HG03108 (cell line): ENCODE results near the gene CERS6.
"Not testable (repeated sequence)": the region's sequence is repeated elsewhere in the genome, so short reads cannot be mapped to it uniquely, and the experiment has no call there.

Experiments used
- ATAC-seq: cut with Tn5 transposase; IDR thresholded peaks from one replicate; pipeline ENCODE4 v1.9.1; 2021; ENCODE audit warnings: moderate library complexity; ENCODE audit not compliant: unreplicated experiment

CERS6 gene

GRCh38 chr2:168633200-168633599 is 177.1 kb downstream of the CERS6 start:
- ATAC-seq: no peak

DNA sequence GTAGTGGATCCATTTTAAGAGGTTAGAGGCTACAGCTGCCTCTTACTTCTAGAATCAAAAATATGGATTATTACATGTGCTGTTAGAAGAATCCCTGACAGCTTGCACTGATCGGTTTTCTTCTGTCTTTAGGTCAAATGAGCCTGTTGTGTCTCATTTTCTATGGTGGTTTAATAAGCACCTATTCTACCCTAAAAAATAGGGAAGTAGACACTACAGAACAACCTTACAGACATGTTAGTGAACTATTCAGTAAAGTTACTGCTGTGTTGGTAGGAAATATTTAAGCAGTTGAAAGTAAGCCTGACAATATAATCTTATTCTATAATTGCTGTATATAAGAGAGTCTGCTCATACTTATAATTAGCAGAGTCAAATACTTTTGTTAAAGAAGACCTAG is 177.8 kb downstream of the CERS6 start:
- ATAC-seq: no peak

DNA sequence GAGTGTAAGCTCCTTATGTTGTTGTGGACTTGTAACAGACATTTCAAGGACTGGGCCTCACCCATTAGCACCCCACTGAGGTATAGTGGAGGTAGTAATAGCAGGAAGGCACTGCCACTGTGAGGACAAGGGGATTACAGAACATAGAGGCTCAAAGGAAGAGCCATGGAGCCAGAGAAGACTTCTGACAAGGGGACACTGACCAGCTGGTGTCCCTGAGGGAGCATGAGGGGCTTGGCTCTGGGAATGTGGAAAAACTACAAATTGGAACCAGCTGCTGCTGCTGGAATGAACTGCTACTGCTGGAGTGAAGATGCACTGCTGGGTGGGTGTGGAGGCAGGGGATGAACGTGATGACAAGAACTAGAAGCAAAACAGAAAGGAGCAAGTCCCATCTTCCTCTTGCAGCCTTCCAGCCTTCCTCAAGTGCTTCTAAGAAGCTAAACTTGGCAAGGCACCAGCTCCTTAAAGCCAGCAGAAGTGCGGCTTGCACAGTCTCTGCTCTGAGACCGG is 179.0 kb downstream of the CERS6 start:
- no peak for ATAC-seq

- ATAC-seq: no peak
Measured at GRCh38 chr2:168639018-168639417, 182.9 kb downstream of the CERS6 start.

- no peak for ATAC-seq
Measured at GRCh38 chr2:168639441-168639898, 183.4 kb downstream of the CERS6 start.

DNA sequence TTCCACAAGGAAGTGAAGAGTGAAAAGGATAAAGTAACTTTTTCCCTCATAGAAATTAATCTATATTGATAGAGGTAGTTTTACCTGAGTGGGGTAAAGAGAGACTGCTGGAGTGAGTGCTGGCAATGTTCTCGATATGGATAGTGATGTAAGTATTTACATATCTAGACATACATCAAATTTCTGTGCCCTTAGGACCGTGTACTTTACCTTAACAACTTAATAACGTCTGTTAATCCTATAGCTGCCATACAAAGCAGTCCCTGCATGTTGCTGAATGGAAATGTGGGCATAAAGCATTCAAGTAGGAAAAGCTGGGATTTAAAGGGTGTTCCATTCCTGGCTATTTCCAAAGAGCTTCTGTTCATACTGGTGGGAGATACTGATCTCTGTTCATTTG is 184.0 kb downstream of the CERS6 start:
- ATAC-seq: no peak

GRCh38 chr2:168641636-168642035 is 185.6 kb downstream of the CERS6 start:
- no peak for ATAC-seq

- no peak for ATAC-seq
Measured at GRCh38 chr2:168642873-168643272, 186.8 kb downstream of the CERS6 start.

GRCh38 chr2:168643979-168644378 is 187.9 kb downstream of the CERS6 start:
- no peak for ATAC-seq

GRCh38 chr2:168645696-168646338 is 189.7 kb downstream of the CERS6 start:
- no peak for ATAC-seq

DNA sequence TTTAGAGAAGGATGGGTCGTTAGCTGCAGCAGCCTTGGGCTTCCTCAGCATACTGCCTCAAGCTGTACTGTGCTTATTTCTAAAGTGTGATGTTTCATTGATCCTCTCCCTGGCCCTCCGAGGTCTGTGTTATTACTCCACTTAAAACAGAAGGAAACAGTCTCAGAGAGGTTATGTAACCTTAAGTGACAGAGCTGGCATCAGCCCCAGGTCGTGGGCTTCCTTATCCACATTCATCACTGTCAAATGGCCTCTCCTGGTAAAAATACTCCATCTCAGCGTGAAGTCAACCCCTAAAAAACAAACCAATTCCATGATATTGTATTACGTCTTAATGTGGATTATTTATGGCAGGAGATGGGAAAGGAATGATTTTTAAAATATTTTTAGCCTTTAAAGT is 193.0 kb downstream of the CERS6 start:
- ATAC-seq: no peak

- ATAC-seq: no peak
Measured at GRCh38 chr2:168649562-168649961, 193.5 kb downstream of the CERS6 start.

- ATAC-seq: no peak
Measured at GRCh38 chr2:168650139-168650538, 194.1 kb downstream of the CERS6 start.

DNA sequence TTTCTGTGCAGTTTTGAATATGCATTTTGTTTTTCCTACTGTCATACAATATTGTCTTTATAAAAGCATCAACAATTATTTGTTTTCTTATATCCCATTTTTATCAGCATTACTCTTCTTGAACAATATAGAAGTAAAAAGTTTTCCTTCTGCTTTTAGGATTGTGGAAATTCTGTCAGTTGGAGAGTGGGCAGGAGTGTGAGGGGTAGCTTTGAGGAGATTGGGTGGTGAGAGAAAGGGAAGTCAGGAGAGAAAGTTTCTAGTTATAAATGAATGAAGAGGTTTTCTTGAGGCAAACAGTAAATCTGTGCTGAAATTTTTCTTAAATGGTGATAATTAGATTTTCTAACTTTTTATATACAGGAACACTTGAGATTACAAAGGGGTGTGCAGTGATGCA is 194.7 kb downstream of the CERS6 start:
- no peak for ATAC-seq

DNA sequence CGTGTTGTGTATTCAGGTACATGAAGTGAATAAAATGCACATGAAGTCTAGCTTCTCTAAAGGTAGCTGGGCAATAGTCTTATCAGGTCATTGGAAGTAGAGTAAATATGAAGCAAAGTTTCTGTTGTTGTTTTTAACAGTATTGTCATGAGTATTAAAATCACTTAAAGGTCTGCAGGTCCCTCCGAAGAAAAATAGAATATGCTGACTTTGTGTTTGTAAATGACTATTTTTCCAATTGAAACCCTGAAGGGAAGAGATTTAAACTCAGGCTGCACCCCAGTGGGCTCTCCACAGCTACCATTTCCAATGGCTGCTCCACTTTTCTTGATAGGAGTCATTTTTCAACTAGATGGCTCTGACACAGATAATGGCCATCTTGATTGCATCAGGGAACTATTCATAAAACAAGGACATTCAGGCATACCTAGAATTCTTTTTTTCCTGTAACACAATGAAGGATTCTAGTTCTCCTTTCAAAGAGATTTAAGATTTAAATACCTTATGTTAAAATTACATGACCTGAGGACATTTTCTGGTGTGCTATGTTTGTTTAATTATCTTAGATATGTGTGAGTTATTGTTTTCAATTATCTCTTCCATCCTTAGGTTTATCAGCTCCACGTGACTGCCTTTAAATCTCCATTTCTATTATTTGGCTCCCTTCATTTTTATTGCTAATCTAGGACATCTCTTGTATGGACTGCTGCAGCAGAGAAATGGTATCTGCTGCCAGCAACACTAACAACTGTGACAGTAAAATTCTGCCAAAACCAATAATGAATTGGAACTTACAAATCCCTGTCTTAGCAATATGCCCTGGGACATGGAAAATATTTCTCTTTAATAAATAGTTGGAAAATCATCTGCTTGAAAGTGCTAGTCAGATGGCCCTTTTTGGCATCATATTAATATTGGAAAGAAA is 197.2 kb downstream of the CERS6 start:
- no peak for ATAC-seq

GRCh38 chr2:168654705-168655104 is 198.6 kb downstream of the CERS6 start:
- ATAC-seq: no peak

DNA sequence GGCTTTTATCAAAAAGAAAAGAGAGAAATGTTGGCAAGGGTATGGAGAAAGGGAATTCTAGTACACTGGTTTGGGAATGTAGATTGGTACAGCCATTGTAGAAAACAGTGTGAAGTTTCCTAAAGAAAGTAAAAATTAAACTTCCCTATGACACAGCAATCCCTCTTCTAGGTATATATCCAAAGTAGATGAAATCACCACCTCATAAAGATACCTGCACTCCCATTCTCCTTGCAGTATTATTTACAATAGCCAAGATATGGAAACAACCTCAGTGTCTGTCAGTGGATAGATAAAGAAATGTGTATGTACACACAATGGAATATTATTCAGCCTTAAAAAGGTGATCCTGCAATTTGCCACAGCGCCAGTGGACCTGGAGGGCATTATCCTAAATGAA is 199.1 kb downstream of the CERS6 start:
- ATAC-seq: no peak

DNA sequence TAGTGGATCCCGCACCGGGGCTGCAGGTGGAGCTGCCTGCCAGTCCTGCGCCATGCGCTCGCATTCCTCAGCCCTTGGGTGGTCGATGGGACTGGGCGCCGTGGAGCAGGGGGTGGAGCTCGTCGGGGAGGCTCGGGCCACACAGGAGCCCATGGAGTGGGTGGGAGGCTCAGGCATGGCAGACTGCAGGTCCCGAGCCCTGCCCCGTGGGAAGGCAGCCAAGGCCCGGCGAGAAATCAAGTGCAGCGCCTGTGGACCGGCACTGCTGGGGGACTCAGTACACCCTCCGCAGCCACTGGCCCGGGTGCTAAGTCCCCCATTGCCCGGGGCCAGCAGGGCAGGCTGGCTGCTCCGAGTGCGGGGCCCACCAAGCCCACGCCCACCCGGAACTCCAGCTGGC is 201.3 kb downstream of the CERS6 start:
- ATAC-seq: not testable (repeated sequence)

- ATAC-seq: no peak
Measured at GRCh38 chr2:168658706-168659105, 202.6 kb downstream of the CERS6 start.

DNA sequence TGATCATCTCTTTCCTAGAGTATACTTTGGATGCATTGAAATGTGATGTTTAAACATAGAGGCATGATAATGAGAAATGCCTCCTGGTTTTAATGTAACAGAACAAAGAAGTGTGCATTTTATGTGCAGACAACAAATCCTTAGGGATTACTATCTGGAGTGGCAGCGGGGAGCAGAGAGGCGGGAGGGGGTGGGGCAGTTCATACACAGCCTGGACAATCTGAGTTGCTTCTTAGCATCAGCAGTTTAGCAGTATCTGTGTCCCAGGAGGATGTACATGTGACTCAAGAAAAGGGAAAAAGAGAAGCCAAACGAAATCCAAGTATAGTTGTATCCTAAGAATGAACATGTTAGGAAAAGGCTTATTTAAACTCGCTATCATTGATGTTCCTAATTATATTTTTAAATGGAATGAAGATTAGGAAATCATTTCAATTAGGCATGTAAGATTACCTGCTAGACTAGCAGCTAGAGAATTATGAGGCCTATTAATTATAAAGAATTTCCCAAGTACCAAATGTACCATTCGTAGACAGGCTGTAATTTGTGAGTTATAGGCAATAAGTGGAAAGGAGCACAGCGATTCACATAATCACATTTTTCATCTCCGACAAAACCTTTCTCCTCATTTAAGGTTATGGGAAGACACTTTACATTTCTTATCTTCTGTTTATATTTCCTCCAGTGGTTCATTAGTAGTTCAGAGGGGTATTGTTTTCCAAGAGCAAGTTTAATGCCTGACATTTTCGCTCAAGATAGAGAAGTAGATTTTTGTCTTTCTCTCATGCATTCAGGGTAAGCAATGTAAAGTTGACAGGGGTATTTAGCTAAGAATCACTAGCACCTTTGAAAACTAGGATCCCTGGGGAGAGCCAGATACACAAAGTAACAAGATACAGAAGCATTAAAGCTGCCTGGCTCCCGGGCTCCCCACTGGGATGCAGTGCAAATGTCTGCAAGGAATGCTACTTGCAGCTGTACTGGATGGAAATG is 205.1 kb downstream of the CERS6 start:
- ATAC-seq: no peak

DNA sequence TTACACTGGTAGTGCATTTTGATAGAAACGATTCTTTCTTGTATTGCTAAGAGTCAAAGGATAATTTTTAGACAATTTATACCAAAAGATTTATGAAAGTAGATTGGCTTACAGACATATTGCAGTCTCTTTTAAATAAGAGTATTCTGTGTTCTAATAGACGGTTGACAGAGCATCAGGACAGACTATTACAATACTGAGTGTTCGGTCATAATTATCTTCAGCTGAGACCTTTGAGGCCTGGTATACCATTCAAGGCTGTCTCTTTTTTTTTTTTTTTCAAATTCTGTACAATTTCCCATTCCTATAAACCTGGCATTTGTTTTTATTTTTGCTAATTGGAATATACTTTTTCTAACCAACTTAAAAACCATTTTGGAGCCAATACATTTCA is 205.8 kb downstream of the CERS6 start:
- no peak for ATAC-seq
